ENCODE data around the gene F10.

DNA sequence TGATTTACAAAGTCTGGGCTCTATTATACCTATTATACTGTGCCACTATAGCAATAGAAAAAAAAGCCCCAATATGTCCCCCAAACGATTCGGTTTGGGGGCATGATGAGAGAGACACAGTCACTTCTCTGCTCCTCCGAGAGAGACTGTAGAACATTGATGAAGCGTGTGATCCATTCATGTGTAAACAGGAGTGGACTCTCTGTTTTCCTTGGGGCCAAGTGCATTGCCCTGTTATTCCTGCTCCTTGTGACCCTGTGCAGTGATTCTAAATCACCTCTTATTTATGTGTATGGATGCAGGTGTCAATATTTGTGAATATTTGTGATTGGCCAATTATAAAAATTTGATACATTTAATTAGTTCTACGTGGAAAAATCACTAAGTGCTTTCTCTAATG is 17.0 kb downstream of the F10 start:
- TF ChIP-seq, protein P1, sequence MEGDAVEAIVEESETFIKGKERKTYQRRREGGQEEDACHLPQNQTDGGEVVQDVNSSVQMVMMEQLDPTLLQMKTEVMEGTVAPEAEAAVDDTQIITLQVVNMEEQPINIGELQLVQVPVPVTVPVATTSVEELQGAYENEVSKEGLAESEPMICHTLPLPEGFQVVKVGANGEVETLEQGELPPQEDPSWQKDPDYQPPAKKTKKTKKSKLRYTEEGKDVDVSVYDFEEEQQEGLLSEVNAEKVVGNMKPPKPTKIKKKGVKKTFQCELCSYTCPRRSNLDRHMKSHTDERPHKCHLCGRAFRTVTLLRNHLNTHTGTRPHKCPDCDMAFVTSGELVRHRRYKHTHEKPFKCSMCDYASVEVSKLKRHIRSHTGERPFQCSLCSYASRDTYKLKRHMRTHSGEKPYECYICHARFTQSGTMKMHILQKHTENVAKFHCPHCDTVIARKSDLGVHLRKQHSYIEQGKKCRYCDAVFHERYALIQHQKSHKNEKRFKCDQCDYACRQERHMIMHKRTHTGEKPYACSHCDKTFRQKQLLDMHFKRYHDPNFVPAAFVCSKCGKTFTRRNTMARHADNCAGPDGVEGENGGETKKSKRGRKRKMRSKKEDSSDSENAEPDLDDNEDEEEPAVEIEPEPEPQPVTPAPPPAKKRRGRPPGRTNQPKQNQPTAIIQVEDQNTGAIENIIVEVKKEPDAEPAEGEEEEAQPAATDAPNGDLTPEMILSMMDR (IDR thresholded peaks at IDR 0.05 in 2 of 3, conservative IDR thresholded peaks at IDR 0.05 in 1 of 3; ENCODE audit: insufficient read depth in 2 of 3, low read depth in 1 of 3, low read length in 3 of 3), result no peak
- TF ChIP-seq SP1 (CRISPR knock-in tag; IDR thresholded peaks at IDR 0.05) (no peak), MYC (IDR thresholded peaks at IDR 0.05; ENCODE audit: low read depth, low read length) (no peak), MYC (CRISPR knock-in tag; IDR thresholded peaks at IDR 0.05; ENCODE audit: borderline replicate concordance, low read depth) (no peak), TCF7 (IDR thresholded peaks at IDR 0.05; ENCODE audit: borderline replicate concordance) (no peak)

All from K562 (cell line).